ENCODE measurements around the gene C3orf38.

DNA sequence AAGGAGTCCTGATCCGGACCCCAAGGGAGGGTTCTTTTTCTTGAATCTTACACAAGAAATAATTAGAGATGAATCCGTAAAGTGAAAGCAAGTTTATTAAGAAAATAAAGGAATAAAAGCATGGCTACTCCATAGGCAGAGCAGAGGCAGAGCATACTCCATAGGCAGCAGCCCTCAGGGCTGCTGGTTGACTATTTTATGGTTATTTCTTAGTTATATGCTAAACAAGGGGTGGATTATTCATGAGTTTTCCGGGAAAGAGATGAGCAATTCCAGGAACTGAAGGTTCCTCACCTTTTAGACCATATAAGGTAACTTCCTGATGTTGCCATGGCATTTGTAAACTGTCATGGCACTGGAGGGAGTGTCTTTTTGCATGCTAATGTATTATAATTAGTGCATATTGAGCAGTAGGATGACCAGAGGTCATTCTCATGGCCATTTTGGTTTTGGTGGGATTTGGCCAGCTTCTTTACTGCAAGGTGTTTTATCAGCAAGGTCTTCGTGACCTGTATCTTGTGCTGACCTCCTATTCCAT lies 42.2 kb downstream of the C3orf38 start:
- TF ChIP-seq HOXB6 (CRISPR knock-in tag; IDR thresholded peaks at IDR 0.05; ENCODE audit: borderline replicate concordance) (no peak), POLR2A (conservative IDR thresholded peaks at IDR 0.05) (no peak), KAT7 (CRISPR knock-in tag; IDR thresholded peaks at IDR 0.05; ENCODE audit: borderline replicate concordance) (no peak), CBFB (CRISPR knock-in tag; IDR thresholded peaks at IDR 0.05) (no peak), KLF6 (CRISPR knock-in tag; IDR thresholded peaks at IDR 0.05; ENCODE audit: borderline replicate concordance) (no peak), ZFX (CRISPR knock-in tag; IDR thresholded peaks at IDR 0.05) (no peak), STAG1 (CRISPR knock-in tag; IDR thresholded peaks at IDR 0.05; ENCODE audit: borderline replicate concordance) (no peak), NFIC (IDR thresholded peaks at IDR 0.05) (no peak), ZNF79 (CRISPR knock-in tag; IDR thresholded peaks at IDR 0.05; ENCODE audit: low read depth) (no peak)
- TF ChIP-seq, protein P1, sequence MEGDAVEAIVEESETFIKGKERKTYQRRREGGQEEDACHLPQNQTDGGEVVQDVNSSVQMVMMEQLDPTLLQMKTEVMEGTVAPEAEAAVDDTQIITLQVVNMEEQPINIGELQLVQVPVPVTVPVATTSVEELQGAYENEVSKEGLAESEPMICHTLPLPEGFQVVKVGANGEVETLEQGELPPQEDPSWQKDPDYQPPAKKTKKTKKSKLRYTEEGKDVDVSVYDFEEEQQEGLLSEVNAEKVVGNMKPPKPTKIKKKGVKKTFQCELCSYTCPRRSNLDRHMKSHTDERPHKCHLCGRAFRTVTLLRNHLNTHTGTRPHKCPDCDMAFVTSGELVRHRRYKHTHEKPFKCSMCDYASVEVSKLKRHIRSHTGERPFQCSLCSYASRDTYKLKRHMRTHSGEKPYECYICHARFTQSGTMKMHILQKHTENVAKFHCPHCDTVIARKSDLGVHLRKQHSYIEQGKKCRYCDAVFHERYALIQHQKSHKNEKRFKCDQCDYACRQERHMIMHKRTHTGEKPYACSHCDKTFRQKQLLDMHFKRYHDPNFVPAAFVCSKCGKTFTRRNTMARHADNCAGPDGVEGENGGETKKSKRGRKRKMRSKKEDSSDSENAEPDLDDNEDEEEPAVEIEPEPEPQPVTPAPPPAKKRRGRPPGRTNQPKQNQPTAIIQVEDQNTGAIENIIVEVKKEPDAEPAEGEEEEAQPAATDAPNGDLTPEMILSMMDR (IDR thresholded peaks at IDR 0.05 in 2 of 3, conservative IDR thresholded peaks at IDR 0.05 in 1 of 3; ENCODE audit: insufficient read depth in 2 of 3, low read depth in 1 of 3, low read length in 3 of 3), result no peak
- TF ChIP-seq, protein P2, sequence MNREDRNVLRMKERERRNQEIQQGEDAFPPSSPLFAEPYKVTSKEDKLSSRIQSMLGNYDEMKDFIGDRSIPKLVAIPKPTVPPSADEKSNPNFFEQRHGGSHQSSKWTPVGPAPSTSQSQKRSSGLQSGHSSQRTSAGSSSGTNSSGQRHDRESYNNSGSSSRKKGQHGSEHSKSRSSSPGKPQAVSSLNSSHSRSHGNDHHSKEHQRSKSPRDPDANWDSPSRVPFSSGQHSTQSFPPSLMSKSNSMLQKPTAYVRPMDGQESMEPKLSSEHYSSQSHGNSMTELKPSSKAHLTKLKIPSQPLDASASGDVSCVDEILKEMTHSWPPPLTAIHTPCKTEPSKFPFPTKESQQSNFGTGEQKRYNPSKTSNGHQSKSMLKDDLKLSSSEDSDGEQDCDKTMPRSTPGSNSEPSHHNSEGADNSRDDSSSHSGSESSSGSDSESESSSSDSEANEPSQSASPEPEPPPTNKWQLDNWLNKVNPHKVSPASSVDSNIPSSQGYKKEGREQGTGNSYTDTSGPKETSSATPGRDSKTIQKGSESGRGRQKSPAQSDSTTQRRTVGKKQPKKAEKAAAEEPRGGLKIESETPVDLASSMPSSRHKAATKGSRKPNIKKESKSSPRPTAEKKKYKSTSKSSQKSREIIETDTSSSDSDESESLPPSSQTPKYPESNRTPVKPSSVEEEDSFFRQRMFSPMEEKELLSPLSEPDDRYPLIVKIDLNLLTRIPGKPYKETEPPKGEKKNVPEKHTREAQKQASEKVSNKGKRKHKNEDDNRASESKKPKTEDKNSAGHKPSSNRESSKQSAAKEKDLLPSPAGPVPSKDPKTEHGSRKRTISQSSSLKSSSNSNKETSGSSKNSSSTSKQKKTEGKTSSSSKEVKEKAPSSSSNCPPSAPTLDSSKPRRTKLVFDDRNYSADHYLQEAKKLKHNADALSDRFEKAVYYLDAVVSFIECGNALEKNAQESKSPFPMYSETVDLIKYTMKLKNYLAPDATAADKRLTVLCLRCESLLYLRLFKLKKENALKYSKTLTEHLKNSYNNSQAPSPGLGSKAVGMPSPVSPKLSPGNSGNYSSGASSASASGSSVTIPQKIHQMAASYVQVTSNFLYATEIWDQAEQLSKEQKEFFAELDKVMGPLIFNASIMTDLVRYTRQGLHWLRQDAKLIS (CRISPR knock-in tag; IDR thresholded peaks at IDR 0.05), result no peak
- TF ChIP-seq, protein P3, sequence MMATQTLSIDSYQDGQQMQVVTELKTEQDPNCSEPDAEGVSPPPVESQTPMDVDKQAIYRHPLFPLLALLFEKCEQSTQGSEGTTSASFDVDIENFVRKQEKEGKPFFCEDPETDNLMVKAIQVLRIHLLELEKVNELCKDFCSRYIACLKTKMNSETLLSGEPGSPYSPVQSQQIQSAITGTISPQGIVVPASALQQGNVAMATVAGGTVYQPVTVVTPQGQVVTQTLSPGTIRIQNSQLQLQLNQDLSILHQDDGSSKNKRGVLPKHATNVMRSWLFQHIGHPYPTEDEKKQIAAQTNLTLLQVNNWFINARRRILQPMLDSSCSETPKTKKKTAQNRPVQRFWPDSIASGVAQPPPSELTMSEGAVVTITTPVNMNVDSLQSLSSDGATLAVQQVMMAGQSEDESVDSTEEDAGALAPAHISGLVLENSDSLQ (IDR thresholded peaks at IDR 0.05), result no peak
- TF ChIP-seq, protein P4, sequence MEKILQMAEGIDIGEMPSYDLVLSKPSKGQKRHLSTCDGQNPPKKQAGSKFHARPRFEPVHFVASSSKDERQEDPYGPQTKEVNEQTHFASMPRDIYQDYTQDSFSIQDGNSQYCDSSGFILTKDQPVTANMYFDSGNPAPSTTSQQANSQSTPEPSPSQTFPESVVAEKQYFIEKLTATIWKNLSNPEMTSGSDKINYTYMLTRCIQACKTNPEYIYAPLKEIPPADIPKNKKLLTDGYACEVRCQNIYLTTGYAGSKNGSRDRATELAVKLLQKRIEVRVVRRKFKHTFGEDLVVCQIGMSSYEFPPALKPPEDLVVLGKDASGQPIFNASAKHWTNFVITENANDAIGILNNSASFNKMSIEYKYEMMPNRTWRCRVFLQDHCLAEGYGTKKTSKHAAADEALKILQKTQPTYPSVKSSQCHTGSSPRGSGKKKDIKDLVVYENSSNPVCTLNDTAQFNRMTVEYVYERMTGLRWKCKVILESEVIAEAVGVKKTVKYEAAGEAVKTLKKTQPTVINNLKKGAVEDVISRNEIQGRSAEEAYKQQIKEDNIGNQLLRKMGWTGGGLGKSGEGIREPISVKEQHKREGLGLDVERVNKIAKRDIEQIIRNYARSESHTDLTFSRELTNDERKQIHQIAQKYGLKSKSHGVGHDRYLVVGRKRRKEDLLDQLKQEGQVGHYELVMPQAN (IDR thresholded peaks at IDR 0.05; ENCODE audit: borderline replicate concordance), result no peak
